ENCODE results near the gene EHD4.
A peak's percentile ranks its signal among the peaks of the same experiment; 100 is the strongest.

EHD4 gene

GRCh38 chr15:41985236-41986160, 13.1 kb upstream of the EHD4 start:
- no peak overlapping the region for H3K4me3 ChIP-seq (ENCODE audit: low read depth, low read length)
- DNase-seq (ENCODE audit: low read depth): no peak
- TF ChIP-seq CTCF (conservative IDR thresholded peaks at IDR 0.05; ENCODE audit: low read depth, low read length): no peak

GRCh38 chr15:41984622-41985021, 12.3 kb upstream of the EHD4 start:
- no peak overlapping the region for H3K4me3 ChIP-seq (ENCODE audit: low read depth, low read length)
- DNase-seq (ENCODE audit: low read depth): no peak
- no peak for TF ChIP-seq CTCF (conservative IDR thresholded peaks at IDR 0.05; ENCODE audit: low read depth, low read length)

GRCh38 chr15:41983621-41984571, 11.5 kb upstream of the EHD4 start:
- DNase-seq (ENCODE audit: low read depth): no peak
- H3K4me3 ChIP-seq (ENCODE audit: low read depth, low read length): no peak overlapping the region
- no peak for TF ChIP-seq CTCF (conservative IDR thresholded peaks at IDR 0.05; ENCODE audit: low read depth, low read length)

GRCh38 chr15:41983221-41983620, 10.9 kb upstream of the EHD4 start:
- TF ChIP-seq CTCF (conservative IDR thresholded peaks at IDR 0.05; ENCODE audit: low read depth, low read length): no peak
- no peak overlapping the region for H3K4me3 ChIP-seq (ENCODE audit: low read depth, low read length)

GRCh38 chr15:41982133-41982930, 10.0 kb upstream of the EHD4 start:
- no peak for TF ChIP-seq CTCF (conservative IDR thresholded peaks at IDR 0.05; ENCODE audit: low read depth, low read length)
- peak; percentile 44 for DNase-seq (ENCODE audit: low read depth)
- no peak overlapping the region for H3K4me3 ChIP-seq (ENCODE audit: low read depth, low read length)

More at GRCh38 chr15:41983221-41983620, 10.9 kb upstream of the EHD4 start:
- no peak for DNase-seq (ENCODE audit: low read depth)

GRCh38 chr15:41981371-41982132, 9.2 kb upstream of the EHD4 start:
- peak; percentile 23 for DNase-seq (ENCODE audit: low read depth)

More at GRCh38 chr15:41981371-41982132, 9.2 kb upstream of the EHD4 start:
- no peak for TF ChIP-seq CTCF (conservative IDR thresholded peaks at IDR 0.05; ENCODE audit: low read depth, low read length)
- no peak overlapping the region for H3K4me3 ChIP-seq (ENCODE audit: low read depth, low read length)
